H1 (cell line): ENCODE data around the gene BBS12. TPM values are rescaled to one million over a fixed set of nuclear protein-coding genes. Genes with fewer than 3 reads are reported as not detected.

Experiments used
- CHD7 ChIP-seq: fragments of 300-600 bp; sonication (generic); IDR thresholded peaks from 2 replicates; pipeline ENCODE4 v1.7.1; 2012; ENCODE audit warnings: low read length, moderate library complexity, mild to moderate bottlenecking, inconsistent platforms; ENCODE audit not compliant: insufficient replicate concordance
- JUN ChIP-seq: IDR thresholded peaks from 2 replicates; pipeline ENCODE4 v1.6.1; 2011; ENCODE audit warnings: low read depth, mild to moderate bottlenecking, improper control_type of control experiment, low read length
- USF2 ChIP-seq: IDR thresholded peaks from 2 replicates; pipeline ENCODE4 v1.6.1; 2011; ENCODE audit warnings: low read length, improper control_type of control experiment
- polyA plus RNA-seq, 7 experiments: library from polyadenylated mRNA; depleted of rRNA in 3 of 7; stranded (reverse) in 5 of 7; unstranded in 2 of 7; fragments of >200 nt in 5 of 7; fragments of 200-250 nt in 2 of 7; gene quantifications; 1 replicate in 5 of 7; 2 replicates in 1 of 7; 4 replicates in 1 of 7; pipeline versions ENCODE4 v1.2.1 to v1.2.3, GENCODE V29; 2011 to 2013; ENCODE audit warnings: missing spikeins in 2 of 7, mixed read lengths in 2 of 7
- total RNA-seq: library from RNA; stranded (reverse); fragmentation: NEBNext Ultra II Directional; extraction: Animal tissue kit (Norgen Biotek cat#: 25700); gene quantifications from 2 replicates; pipeline ENCODE4 v1.2.1, GENCODE V29; 2021

The BBS12 gene
- total and polyA plus RNA-seq, 2 of the 8 experiments (the other 6 are each of a cell fraction or from before 2014, with no cell fraction given): 0.88 to 2.6 TPM

GRCh38 chr4:122712782-122713181 lies 19.7 kb upstream of the BBS12 start (continued):
- TF ChIP-seq CHD7 (no peak), USF2 (no peak), JUN (no peak)
